Testis (tissue), 3 donors: Measurements from ENCODE around the gene GTPBP1. TPM values are rescaled to one million over a fixed set of nuclear protein-coding genes. Genes with fewer than 3 reads are reported as not detected.

Experiments
- DNase-seq: peaks from one replicate; pipeline ENCODE4 v3.0.0-alpha.2; 2019
- H3K27ac ChIP-seq, 2 donors: fragments of 200-600 bp; sonication (generic); one replicate each; pipeline ENCODE4 v1.5.1; 2019
- H3K27me3 ChIP-seq: fragments of 200-600 bp; sonication (generic); one replicate; pipeline ENCODE4 v1.5.1; 2019
- H3K36me3 ChIP-seq: fragments of 200-600 bp; sonication (generic); one replicate; pipeline ENCODE4 v1.5.1; 2017; ENCODE audit warnings: low read depth; ENCODE audit errors: missing control alignments
- H3K4me1 ChIP-seq: fragments of 200-600 bp; sonication (generic); one replicate; pipeline ENCODE4 v1.5.1; 2019
- H3K4me3 ChIP-seq, 2 donors: fragments of 200-600 bp; sonication (generic); one replicate each; pipeline ENCODE4 v1.5.1; 2017 to 2019
- H3K9me3 ChIP-seq: fragments of 200-600 bp; sonication (generic); one replicate; pipeline ENCODE4 v1.5.1; 2017
- CTCF ChIP-seq, 3 experiments: fragments of 450-650 bp in 2 of 3; fragments of 200-600 bp in 1 of 3; sonication (generic) in 1 of 3; IDR thresholded peaks; one replicate each; pipeline ENCODE4 v1.5.1; 2016 to 2019; ENCODE audit warnings: antibody characterized with exemption in 3 of 3, mild to moderate bottlenecking in 2 of 3, moderate library complexity in 1 of 3
- POLR2A ChIP-seq: fragments of 450-650 bp; IDR thresholded peaks from one replicate; pipeline ENCODE4 v1.6.1; 2017; ENCODE audit warnings: antibody characterized with exemption, mild to moderate bottlenecking, moderate library complexity
- WGBS, 2 donors: methylation state at CpG; one replicate each; pipeline ENCODE4 v1.1.5; 2018; 5-methylcytosine and 5-hydroxymethylcytosine counted together
- intact Hi-C: fragments of 100-400 bp; cut with DNase I; formaldehyde crosslinking; loops from one replicate; pipeline ENCODE4 v1.15.1; 2023; ENCODE audit warnings: low total_unique reads
- polyA plus RNA-seq: library from polyadenylated mRNA; stranded (reverse); fragments of 350-450 nt; fragmentation: Illumina TruSeq; extraction: RNeasy Lipid Tissue Mini Kit (QIAGEN cat#74804); gene quantifications from one replicate; pipeline ENCODE4 v1.2.3, GENCODE V29; 2014; ENCODE audit warnings: low read depth, low replicate concordance; ENCODE audit not compliant: insufficient read depth
- total RNA-seq, 2 donors: library from RNA; depleted of rRNA; stranded (reverse); fragments of >200 nt; gene quantifications; one replicate each; pipeline ENCODE4 v1.2.3, GENCODE V29; 2016

GTPBP1 gene
- total and polyA plus RNA-seq, 3 donors from 2014 or later: 53.1 to 89.8 (median 81.5) TPM

DNA sequence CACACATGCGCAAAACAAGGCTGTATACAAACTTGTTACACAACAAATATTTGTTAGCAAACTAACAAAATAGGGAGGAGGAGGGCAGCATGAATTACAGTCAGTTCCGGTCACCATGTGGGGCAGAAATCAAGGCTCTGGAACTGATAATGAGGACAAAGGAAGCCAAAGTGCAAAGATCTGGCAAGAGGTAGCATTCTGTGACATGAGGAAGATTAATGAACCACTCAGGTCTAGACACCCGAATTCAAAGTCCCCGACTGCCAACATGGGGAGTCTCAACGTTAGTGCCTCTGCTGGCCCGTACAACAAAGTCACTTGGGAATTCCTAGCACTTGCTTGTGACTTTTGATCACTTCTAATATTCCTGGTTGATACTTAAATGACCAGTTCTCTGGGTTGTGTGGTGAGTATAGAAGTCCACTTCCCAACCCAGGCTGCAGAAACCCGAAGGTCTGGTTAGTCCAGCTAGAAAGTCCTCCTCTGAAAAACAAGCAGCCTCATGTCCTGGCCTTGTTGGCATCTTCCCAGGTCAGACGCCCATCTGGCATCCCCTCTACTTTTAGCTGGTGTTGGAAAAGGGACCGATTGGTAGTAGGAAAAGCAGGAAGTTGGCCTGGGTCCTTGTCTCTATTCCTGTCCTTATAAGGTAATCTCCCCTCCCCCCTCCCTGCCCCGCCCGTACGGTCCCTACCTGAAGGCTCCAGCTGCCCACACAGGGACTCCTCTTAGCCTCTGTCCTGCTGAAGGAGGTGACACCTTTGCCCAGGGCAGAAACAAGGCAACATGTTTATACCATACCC is 48.4 kb downstream of the GTPBP1 start:
- peaks cover 22% of the 10 kb centered on the region for H3K4me1 ChIP-seq
- no peaks in the 10 kb centered on the region for H3K27me3 ChIP-seq
- H3K9me3 ChIP-seq: no peaks in the 10 kb centered on the region
- 33 to 53% methylated on average over 12 of the region's 12 CpGs for WGBS, 2 donors
- TF ChIP-seq POLR2A: no peak
- no peak for TF ChIP-seq CTCF (IDR thresholded peaks at IDR 0.05)
- intact Hi-C loops: loop anchor here (10.0 kb wide), 1 partner anchor 49 kb away; the partner anchor contains the start of genes GTPBP1 and JOSD1
- H3K36me3 ChIP-seq: peaks cover 3% of the 10 kb centered on the region
- peak overlapping the region; percentile 87 to 94 for H3K27ac ChIP-seq
- DNase-seq: peak; percentile 71
- H3K4me3 ChIP-seq: peak overlapping the region; percentile 70 to 87

GRCh38 chr22:38754751-38755154 is 49.0 kb downstream of the GTPBP1 start:
- peaks cover 3% of the 10 kb centered on the region for H3K36me3 ChIP-seq
- no peak for TF ChIP-seq POLR2A
- no peak for TF ChIP-seq CTCF (IDR thresholded peaks at IDR 0.05)
- peak; percentile 54 for DNase-seq
- WGBS, 2 donors: 2 to 9% methylated on average over 9 to 12 of the region's 12 CpGs
- peak overlapping the region; percentile 70 to 87 for H3K4me3 ChIP-seq
- H3K27ac ChIP-seq: peak overlapping the region; percentile 87 to 94
- no peaks in the 10 kb centered on the region for H3K27me3 ChIP-seq
- H3K9me3 ChIP-seq: no peaks in the 10 kb centered on the region
- intact Hi-C loops: loop anchor here (10.0 kb wide), 1 partner anchor 50 kb away; the partner anchor contains the start of genes GTPBP1 and JOSD1
- H3K4me1 ChIP-seq: peaks cover 22% of the 10 kb centered on the region

DNA sequence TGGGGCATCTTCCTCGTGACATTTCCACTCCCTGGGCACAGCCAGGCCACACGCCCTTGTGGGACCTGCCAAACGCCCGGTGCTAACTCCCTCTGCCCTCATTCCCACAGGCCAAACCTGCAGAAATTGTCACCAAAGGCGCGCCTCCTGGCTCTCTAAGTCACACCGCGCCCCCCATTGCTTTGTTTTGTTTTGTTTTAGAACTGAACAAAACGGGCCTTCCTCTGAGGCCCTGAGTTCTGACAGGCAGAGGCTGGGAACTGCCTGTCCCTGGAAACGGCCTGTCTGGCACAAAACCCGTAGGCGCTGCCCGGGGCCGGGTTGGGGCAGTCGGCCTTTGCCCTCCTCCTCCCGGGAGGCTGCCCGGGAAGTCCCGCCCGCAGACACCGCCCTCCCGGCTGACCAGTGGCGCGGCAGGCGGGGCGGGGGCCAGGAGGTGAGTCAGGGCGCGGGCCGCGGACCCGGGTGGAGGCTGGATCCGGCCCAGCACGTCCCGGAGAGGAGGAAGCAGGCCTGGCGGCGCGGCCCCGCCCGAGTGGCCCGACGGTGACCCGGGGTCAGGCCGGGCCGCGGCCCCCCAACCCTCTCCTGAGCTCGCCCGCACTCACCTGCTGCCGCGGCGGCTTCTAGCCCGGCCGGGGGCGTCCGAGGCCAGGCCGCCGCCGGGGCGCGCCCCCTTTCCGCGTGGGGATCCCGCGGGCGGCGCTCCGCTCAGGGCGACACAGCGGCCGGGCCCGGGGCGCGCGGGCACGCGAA is 49.6 kb downstream of the GTPBP1 start:
- Histone ChIP-seq H3K9me3 (no peaks in the 10 kb centered on the region), H3K4me1 (peaks cover 22% of the 10 kb centered on the region), H3K4me3 (peak overlapping the region; percentile 70 to 87), H3K27me3 (no peaks in the 10 kb centered on the region), H3K27ac (peak overlapping the region; percentile 87 to 94), H3K36me3 (peaks cover 1% of the 10 kb centered on the region)
- WGBS, 2 donors: 0 to 1% methylated on average over 21 to 28 of the region's 74 CpGs
- intact Hi-C loops: loop anchor here (10.0 kb wide), 1 partner anchor 51 kb away; the partner anchor contains the start of genes GTPBP1 and JOSD1
- DNase-seq: peak; percentile 90
- TF ChIP-seq CTCF (IDR thresholded peaks at IDR 0.05) (no peak), POLR2A (no peak)

DNA sequence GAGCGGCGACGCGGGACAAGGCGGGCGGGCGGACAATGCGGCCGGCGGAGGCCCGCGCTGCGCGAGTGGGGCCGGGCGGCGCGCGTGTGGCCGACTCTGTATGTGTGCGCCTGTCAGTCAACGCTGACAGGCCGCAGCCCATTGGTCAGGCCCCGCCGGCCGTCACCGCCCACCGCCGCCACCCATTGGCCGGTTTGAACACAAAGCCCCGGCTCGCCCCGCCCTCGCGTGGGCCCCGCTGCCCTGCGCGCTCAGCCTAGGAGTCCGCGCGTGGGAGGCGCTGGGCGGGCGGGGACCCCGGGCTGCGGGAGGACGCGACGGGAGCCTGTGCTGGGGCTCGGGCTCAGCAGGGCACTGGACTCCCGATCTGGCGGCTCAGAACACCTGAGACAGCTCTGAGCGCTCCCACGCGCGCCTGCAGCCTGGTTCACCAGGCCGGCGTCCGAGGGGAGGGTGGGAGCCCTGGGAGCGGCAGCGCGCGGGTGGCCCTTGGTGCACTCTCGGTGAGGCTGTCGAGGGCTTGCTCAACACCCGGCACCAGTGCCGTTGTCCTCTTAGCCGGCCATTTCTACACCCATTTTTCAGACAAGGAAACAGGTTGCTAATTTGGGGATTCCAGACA is 50.3 kb downstream of the GTPBP1 start, which contains the start of gene SUN2:
Gene SUN2, minus strand, starts transcription at position 88 of the 622 bp plus-strand sequence. CDS start 3,370 bp downstream, outside the sequence.
- peak within 1 kb of the TSS; percentile 87 to 94 for H3K27ac ChIP-seq
- WGBS, 2 donors: 0 to 1% methylated on average over 33 to 35 of the region's 68 CpGs
- DNase-seq: peak; percentile 97
- H3K4me1 ChIP-seq: peaks cover 28% of the 10 kb centered on the region
- peak within 1 kb of the TSS; percentile 72 to 87 for H3K4me3 ChIP-seq
- H3K9me3 ChIP-seq: no peaks in the 10 kb centered on the region
- H3K36me3 ChIP-seq: no peaks in the 10 kb centered on the region
- H3K27me3 ChIP-seq: no peaks in the 10 kb centered on the region
- TF ChIP-seq POLR2A (no peak), CTCF (IDR thresholded peaks at IDR 0.05) (no peak)
- intact Hi-C loops: loop anchor here (10.0 kb wide), 1 partner anchor 51 kb away; the partner anchor contains the start of genes GTPBP1 and JOSD1
